Superior temporal gyrus (tissue), 1 donor: Measurements from ENCODE around the gene NALCN.

Source experiments
- DNase-seq: peaks from one replicate; pipeline ENCODE4 v3.0.0-alpha.2; 2016; ENCODE audit errors: extremely low spot score

NALCN gene

GRCh38 chr13:101416181-101417042, at the start of gene NALCN:
TSS of gene NALCN (minus strand) at chr13:101416508. CDS start at chr13:101399126, 17,382 bp downstream.
- peak; percentile 73 for DNase-seq

GRCh38 chr13:101465877-101466276, 49.6 kb upstream of the NALCN start:
- DNase-seq: no peak

GRCh38 chr13:101457176-101457575, 40.9 kb upstream of the NALCN start:
- DNase-seq: no peak

- no peak for DNase-seq
Observed at GRCh38 chr13:101455863-101456262, 39.6 kb upstream of the NALCN start.

GRCh38 chr13:101454767-101455166, 38.5 kb upstream of the NALCN start:
- DNase-seq: no peak

- no peak for DNase-seq
Observed at GRCh38 chr13:101453784-101454201, 37.5 kb upstream of the NALCN start.

GRCh38 chr13:101452519-101453485, 36.5 kb upstream of the NALCN start, which contains the start of gene ITGBL1:
TSS of gene ITGBL1 (plus strand) at chr13:101452675. CDS start at chr13:101452834, 159 bp downstream.
- peak; percentile 38 for DNase-seq

GRCh38 chr13:101451641-101452040, 35.3 kb upstream of the NALCN start:
- no peak for DNase-seq

- no peak for DNase-seq
Observed at GRCh38 chr13:101450749-101451130, 34.4 kb upstream of the NALCN start.

GRCh38 chr13:101449790-101450748, 33.8 kb upstream of the NALCN start:
- DNase-seq: no peak

- no peak for DNase-seq
Observed at GRCh38 chr13:101447852-101448251, 31.5 kb upstream of the NALCN start.

- no peak for DNase-seq
Observed at GRCh38 chr13:101434486-101434885, 18.2 kb upstream of the NALCN start.

- DNase-seq: no peak
Observed at GRCh38 chr13:101433895-101434294, 17.6 kb upstream of the NALCN start.

GRCh38 chr13:101429733-101430132, 13.4 kb upstream of the NALCN start:
- DNase-seq: no peak

- DNase-seq: no peak
Observed at GRCh38 chr13:101425623-101426022, 9.3 kb upstream of the NALCN start.

- no peak for DNase-seq
Observed at GRCh38 chr13:101425156-101425471, 8.8 kb upstream of the NALCN start.

- peak; percentile 94 for DNase-seq
Observed at GRCh38 chr13:101424381-101425155, 8.3 kb upstream of the NALCN start.

GRCh38 chr13:101423872-101424271, 7.6 kb upstream of the NALCN start:
- DNase-seq: no peak

GRCh38 chr13:101417501-101417900, 1.2 kb upstream of the NALCN start:
- DNase-seq: peak; percentile 44

GRCh38 chr13:101417043-101417406, 717 bp upstream of the NALCN start:
- DNase-seq: no peak
